ENCODE measurements around the gene CTXN1.
"Not testable (repeated sequence)": the region's sequence is repeated elsewhere in the genome, so short reads cannot be mapped to it uniquely, and the experiment has no call there.

Gene CTXN1

GRCh38 chr19:7944177-7944761 lies 18.3 kb upstream of the CTXN1 start:
- DNase-seq: peak; percentile 84

GRCh38 chr19:7943444-7944176 lies 17.7 kb upstream of the CTXN1 start, which contains the start of gene TIMM44:
TSS of gene TIMM44 (minus strand) at chr19:7943666. CDS start at chr19:7943651, 15 bp downstream.
- peak; percentile 97 for DNase-seq

- DNase-seq: no peak
These were observed 17.1 kb upstream of the CTXN1 start for GRCh38 chr19:7942981-7943443.

DNA sequence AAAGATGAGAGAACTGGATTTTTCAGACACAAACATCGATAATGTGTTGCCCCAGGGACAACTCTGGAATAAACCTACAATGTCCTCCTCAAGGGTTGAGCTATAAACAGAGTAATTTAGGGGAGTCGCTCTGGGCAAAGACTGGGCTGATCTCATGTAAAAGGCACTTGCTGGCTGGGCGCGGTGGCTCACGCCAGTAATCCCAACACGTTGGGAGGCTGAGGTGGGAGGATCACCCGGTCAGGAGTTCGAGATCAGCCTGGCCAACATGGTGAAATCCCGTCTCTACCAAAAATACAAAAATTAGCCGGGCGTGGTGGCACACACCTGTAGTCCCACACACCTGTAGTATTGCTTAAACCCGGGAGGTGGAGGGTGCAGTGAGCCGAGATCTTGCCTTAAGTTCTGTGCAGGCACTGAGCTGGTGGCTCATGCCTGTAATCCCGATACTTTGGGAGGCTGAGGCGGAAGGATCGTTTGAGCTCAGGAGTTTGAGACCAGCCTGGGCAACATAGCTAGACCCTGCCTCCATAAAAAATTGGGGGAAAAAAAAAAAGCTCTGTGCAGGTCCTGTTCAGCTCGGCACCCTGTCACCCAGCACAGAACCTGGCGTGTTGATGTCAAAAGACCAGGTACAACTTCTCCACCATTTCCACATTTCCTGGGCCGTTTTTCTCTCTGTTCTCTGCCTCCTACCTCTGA lies 16.1 kb upstream of the CTXN1 start:
- DNase-seq: no peak

- DNase-seq: no peak
These were observed 14.9 kb upstream of the CTXN1 start for GRCh38 chr19:7940841-7941240.

- DNase-seq: no peak
These were observed 8.8 kb upstream of the CTXN1 start for GRCh38 chr19:7934766-7935165.

DNA sequence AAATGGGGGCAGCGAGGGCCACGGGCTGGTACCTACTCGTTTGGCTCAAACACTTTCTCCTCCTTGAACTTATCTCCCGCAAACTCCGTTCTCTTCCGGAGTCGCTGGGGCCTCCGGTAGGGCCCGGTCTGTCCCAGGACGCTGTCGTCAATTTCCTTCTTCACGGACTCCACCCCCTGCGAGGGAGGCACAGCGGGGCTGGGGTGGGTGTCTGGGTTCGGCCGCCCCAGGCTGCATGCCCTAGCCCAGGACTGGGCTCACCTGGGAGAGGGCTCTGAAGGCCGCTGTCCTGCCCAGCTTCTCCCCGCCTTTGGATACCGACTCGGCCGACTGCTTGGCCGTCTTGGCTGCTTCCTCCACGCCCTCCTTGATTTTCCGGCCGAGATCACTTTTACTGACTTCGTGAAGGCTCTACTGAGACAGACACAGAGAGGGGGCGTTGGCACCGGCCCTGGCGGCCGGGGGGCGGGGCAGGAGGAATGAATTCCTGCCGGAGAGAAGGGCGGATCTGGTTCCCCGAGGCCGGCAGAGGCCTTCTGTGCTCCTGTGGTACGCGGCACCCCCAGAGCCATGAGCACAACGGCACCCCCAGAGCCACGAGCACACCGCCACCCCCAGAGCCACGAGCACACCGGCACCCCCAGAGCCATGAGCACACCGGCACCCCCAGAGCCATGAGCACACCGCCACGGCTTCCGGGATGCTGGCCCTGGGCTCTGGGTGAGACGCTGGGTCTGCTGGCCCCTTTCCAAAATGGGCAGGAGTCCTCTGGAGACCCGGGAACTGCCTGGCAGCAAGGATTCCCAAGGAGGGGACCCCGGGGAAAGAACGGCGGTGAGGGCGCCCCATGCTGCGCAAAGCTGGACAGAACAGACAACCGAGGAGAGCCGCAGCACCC lies 8.1 kb upstream of the CTXN1 start:
- no peak for DNase-seq

DNA sequence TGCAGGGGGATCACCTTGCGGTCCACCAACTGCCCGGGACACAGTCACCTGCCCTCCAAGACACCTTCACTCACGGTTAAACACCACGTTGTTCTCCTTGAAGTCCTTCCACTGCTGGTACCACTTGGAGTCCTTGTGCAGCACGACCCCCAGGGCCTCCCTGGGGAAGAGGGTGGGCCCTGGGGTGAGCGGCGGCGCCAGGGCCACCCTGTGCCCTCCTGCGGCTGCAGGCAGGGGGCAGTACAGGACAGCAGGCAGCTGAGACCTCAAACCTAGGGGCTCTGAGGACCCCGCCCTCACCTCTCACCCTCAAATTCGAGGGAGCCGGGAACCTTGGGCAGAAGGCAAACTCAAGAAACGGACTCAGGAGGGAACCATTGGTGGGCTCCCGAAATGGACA lies 7.5 kb upstream of the CTXN1 start:
- DNase-seq: no peak

DNA sequence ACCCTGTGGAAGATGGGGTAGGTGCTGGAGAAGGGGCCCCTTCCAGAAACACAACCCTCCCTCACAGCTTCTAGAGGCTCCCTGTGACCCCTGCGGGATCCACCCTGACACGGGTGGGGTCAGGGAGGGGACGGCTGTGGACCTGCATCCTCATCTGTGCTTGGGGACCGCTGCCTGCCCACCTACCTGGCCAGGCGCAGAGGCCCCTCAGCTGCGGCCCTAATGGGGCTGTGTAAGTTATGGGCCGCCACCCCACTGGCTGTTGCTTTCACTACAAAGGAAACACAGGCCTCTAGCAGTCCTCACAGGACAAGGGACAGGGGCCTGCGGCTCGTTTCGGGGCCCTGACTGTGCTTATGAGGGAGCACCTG lies 7.0 kb upstream of the CTXN1 start:
- DNase-seq: no peak

- DNase-seq: no peak
These were observed 6.5 kb upstream of the CTXN1 start for GRCh38 chr19:7932276-7932929.

DNA sequence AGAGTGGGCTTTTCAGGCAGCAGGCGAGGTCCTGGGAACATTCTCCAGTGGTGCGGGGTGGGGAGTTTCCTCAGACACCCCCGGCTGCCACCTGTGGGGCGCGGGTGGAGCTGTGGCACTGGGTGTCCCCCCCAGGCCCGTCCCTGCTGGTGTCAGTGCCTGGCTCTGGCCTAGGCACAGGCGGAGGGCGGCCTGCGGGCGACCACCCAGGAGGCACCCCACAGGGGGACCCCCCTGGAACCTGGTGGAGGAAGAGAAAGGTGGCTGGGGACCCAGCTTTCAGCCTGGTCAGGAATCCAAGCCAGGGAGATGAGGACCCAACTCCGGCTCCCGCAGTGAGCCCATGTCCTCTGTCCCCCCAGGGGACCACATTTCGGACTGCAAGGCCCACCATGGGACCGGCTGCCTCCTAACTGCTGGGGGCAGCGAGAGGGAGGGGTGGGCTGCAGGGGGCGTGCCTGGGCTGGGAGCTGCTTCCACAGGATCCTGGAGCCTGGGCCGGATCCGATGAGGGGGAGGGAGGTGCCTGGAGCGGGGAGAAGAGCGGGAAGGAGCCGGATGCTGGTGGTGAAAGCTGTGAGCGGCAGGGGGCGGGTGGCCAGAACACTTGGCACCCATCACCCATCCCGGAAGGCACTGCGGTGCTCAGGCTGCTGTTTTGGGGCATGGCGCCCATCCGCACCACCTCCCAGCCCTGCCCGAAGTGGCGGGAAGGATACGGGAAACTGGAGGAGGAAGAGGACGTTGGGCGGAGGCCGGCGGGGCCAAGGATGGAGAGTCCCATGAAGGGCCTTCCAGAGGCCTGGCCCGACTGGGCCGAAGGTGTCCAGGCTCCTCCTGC lies 5.5 kb upstream of the CTXN1 start:
- DNase-seq: no peak

DNA sequence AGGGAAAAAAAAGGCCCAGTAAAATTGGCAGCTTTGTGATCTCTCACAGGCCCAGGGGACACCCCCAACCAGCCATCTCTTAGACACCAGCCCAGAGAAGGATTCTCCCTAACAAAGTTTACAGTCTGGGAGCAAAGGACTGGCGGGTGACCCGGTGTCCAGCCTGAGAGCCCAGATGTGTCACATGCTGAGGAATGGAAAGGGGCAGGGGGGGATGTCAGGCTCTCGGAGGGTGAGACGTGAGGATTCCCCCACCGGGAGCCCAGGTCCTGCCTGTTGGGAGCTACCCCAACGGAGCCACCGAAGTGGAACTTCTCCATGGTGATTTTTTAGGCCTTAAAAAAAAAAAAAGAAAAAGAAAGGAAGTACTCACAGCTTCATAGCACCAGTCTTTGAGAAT lies 4.8 kb upstream of the CTXN1 start:
- DNase-seq: no peak

GRCh38 chr19:7930030-7930429 lies 4.1 kb upstream of the CTXN1 start:
- DNase-seq: not testable (repeated sequence)

DNA sequence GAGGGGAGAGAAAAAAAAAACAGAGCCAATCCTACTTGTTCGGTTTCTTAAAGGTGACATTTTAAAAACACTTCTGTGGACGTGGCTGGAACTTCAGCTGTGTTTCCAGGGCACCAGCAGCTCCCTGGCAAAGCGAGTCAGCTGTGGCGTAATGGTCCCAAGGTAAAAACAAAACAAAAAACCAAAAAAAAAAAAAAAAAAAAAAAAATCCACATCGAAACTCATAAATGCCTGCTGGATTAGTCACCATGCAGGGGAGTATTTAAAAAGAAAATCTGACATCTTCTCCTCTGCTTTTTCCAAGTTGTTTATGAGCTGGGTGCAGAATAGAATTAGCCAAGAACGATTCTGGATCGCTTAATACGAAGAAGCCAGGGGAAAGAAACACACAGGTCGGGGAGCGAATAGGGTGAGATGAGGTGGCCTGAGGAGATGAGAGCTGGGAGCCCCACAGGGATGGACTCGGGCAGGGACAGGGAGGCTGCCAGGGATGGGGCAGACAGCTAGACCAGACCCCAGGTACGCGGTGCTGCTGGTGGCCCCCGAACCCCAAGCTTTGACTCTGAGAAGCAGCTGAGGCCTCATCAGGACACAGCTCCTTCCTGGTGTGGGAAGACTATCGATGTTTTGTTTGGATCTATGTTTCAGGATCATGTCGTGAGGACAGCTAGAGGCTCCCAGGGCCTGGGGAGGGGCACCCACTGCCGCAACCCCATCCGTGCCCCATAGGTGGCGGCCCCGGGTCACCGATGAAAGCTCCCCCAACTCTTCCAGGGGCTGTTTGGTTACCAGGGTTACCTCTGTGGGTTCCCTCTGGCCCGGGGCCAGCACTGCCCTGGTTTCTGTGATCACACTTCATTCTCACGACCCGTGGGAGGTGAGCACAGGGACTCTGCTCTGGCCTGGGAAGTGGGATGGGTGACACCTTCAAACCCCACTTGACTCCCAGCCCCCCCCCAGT lies 3.1 kb upstream of the CTXN1 start:
- DNase-seq: peak; percentile 45

DNA sequence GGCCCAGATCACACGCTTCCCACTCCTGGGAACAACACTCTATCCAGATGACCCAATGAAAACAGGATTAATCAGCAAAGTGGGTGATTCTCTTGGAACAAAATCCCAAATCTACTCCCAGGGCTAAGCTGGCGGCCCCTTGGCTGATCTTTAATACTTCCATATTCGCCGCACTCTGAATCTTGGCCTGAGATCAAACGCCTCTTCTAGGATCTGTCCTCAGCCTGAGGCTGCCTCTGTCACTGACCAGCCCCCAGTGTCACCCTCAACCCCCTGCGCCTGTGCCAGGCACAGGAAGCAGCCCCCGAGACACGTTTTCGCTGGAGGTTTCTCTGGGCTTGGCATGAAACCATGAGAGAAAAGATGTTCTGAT lies 2.4 kb upstream of the CTXN1 start:
- DNase-seq: no peak

GRCh38 chr19:7927605-7928333 lies 1.8 kb upstream of the CTXN1 start:
- no peak for DNase-seq

- no peak for DNase-seq
These were observed 1.0 kb upstream of the CTXN1 start for GRCh38 chr19:7926727-7927604.

GRCh38 chr19:7925171-7925851 lies 624 bp downstream of the CTXN1 start:
- DNase-seq: peak; percentile 75
